ENCODE results near the gene RBM18.

The RBM18 gene

GRCh38 chr9:122256206-122256605 lies 8.4 kb downstream of the RBM18 start:
- H3K4me3 ChIP-seq (ENCODE audit: low read depth in 1 of 2, low read length in 2 of 2) = no peak overlapping the region
- peaks cover 0 to 13% of the 10 kb centered on the region in 2 donors for H3K4me1 ChIP-seq (ENCODE audit: control insufficient read depth in 1 of 2, insufficient read depth in 2 of 2, low read length in 2 of 2)
- H3K9me3 ChIP-seq (ENCODE audit: control insufficient read depth in 1 of 2, low read length in 2 of 2) = no peaks in the 10 kb centered on the region
- no peak overlapping the region for H3K27ac ChIP-seq (ENCODE audit: low read length)
- H3K27me3 ChIP-seq (ENCODE audit: low read depth, low read length) = no peaks in the 10 kb centered on the region
- peaks cover 28 to 42% of the 10 kb centered on the region in 2 donors for H3K36me3 ChIP-seq (ENCODE audit: control insufficient read depth in 1 of 2, insufficient read depth in 2 of 2, low read length in 2 of 2)

- H3K4me1 ChIP-seq (ENCODE audit: control insufficient read depth in 1 of 2, insufficient read depth in 2 of 2, low read length in 2 of 2) = peaks cover 0 to 8% of the 10 kb centered on the region in 2 donors
- no peak overlapping the region for H3K27ac ChIP-seq (ENCODE audit: low read length)
- no peaks in the 10 kb centered on the region for H3K27me3 ChIP-seq (ENCODE audit: low read depth, low read length)
- H3K9me3 ChIP-seq (ENCODE audit: control insufficient read depth in 1 of 2, low read length in 2 of 2) = no peaks in the 10 kb centered on the region
- peaks cover 23 to 34% of the 10 kb centered on the region in 2 donors for H3K36me3 ChIP-seq (ENCODE audit: control insufficient read depth in 1 of 2, insufficient read depth in 2 of 2, low read length in 2 of 2)
- no peak overlapping the region for H3K4me3 ChIP-seq (ENCODE audit: low read depth in 1 of 2, low read length in 2 of 2)
These were observed 9.9 kb downstream of the RBM18 start for GRCh38 chr9:122254761-122255160.

GRCh38 chr9:122252796-122253195 lies 11.8 kb downstream of the RBM18 start:
- no peak overlapping the region for H3K27ac ChIP-seq (ENCODE audit: low read length)
- peaks cover 21 to 24% of the 10 kb centered on the region in 2 donors for H3K36me3 ChIP-seq (ENCODE audit: control insufficient read depth in 1 of 2, insufficient read depth in 2 of 2, low read length in 2 of 2)
- H3K27me3 ChIP-seq (ENCODE audit: low read depth, low read length) = no peaks in the 10 kb centered on the region
- no peak overlapping the region for H3K4me3 ChIP-seq (ENCODE audit: low read depth in 1 of 2, low read length in 2 of 2)
- peaks cover 0 to 8% of the 10 kb centered on the region in 2 donors for H3K4me1 ChIP-seq (ENCODE audit: control insufficient read depth in 1 of 2, insufficient read depth in 2 of 2, low read length in 2 of 2)
- H3K9me3 ChIP-seq (ENCODE audit: control insufficient read depth in 1 of 2, low read length in 2 of 2) = no peaks in the 10 kb centered on the region

- peaks cover 0 to 8% of the 10 kb centered on the region in 2 donors for H3K4me1 ChIP-seq (ENCODE audit: control insufficient read depth in 1 of 2, insufficient read depth in 2 of 2, low read length in 2 of 2)
- no peak overlapping the region for H3K27ac ChIP-seq (ENCODE audit: low read length)
- peaks cover 27 to 36% of the 10 kb centered on the region in 2 donors for H3K36me3 ChIP-seq (ENCODE audit: control insufficient read depth in 1 of 2, insufficient read depth in 2 of 2, low read length in 2 of 2)
- H3K9me3 ChIP-seq (ENCODE audit: control insufficient read depth in 1 of 2, low read length in 2 of 2) = no peaks in the 10 kb centered on the region
- H3K27me3 ChIP-seq (ENCODE audit: low read depth, low read length) = no peaks in the 10 kb centered on the region
- no peak overlapping the region for H3K4me3 ChIP-seq (ENCODE audit: low read depth in 1 of 2, low read length in 2 of 2)
These were observed 13.3 kb downstream of the RBM18 start for GRCh38 chr9:122251351-122251750.

- peaks cover 44 to 55% of the 10 kb centered on the region in 2 donors for H3K36me3 ChIP-seq (ENCODE audit: control insufficient read depth in 1 of 2, insufficient read depth in 2 of 2, low read length in 2 of 2)
- peaks cover 0 to 8% of the 10 kb centered on the region in 2 donors for H3K4me1 ChIP-seq (ENCODE audit: control insufficient read depth in 1 of 2, insufficient read depth in 2 of 2, low read length in 2 of 2)
- H3K9me3 ChIP-seq (ENCODE audit: control insufficient read depth in 1 of 2, low read length in 2 of 2) = no peaks in the 10 kb centered on the region
- H3K4me3 ChIP-seq (ENCODE audit: low read depth in 1 of 2, low read length in 2 of 2) = no peak overlapping the region
- H3K27me3 ChIP-seq (ENCODE audit: low read depth, low read length) = no peaks in the 10 kb centered on the region
- no peak overlapping the region for H3K27ac ChIP-seq (ENCODE audit: low read length)
These were observed 16.2 kb downstream of the RBM18 start for GRCh38 chr9:122248448-122248865.

GRCh38 chr9:122246666-122247065 lies 18.0 kb downstream of the RBM18 start:
- H3K4me1 ChIP-seq (ENCODE audit: control insufficient read depth in 1 of 2, insufficient read depth in 2 of 2, low read length in 2 of 2) = no peaks in the 10 kb centered on the region
- H3K9me3 ChIP-seq (ENCODE audit: control insufficient read depth in 1 of 2, low read length in 2 of 2) = no peaks in the 10 kb centered on the region
- H3K27me3 ChIP-seq (ENCODE audit: low read depth, low read length) = no peaks in the 10 kb centered on the region
- H3K36me3 ChIP-seq (ENCODE audit: control insufficient read depth in 1 of 2, insufficient read depth in 2 of 2, low read length in 2 of 2) = peaks cover 53 to 64% of the 10 kb centered on the region in 2 donors
- H3K27ac ChIP-seq (ENCODE audit: low read length) = no peak overlapping the region
- H3K4me3 ChIP-seq (ENCODE audit: low read depth in 1 of 2, low read length in 2 of 2) = no peak overlapping the region

GRCh38 chr9:122244349-122244748 lies 20.3 kb downstream of the RBM18 start:
- no peak overlapping the region for H3K27ac ChIP-seq (ENCODE audit: low read length)
- peaks cover 60 to 68% of the 10 kb centered on the region in 2 donors for H3K36me3 ChIP-seq (ENCODE audit: control insufficient read depth in 1 of 2, insufficient read depth in 2 of 2, low read length in 2 of 2)
- H3K4me1 ChIP-seq (ENCODE audit: control insufficient read depth in 1 of 2, insufficient read depth in 2 of 2, low read length in 2 of 2) = no peaks in the 10 kb centered on the region

GRCh38 chr9:122239722-122240121 lies 24.9 kb downstream of the RBM18 start:
- H3K27ac ChIP-seq (ENCODE audit: low read length) = no peak overlapping the region
- no peaks in the 10 kb centered on the region for H3K4me1 ChIP-seq (ENCODE audit: control insufficient read depth in 1 of 2, insufficient read depth in 2 of 2, low read length in 2 of 2)
- H3K9me3 ChIP-seq (ENCODE audit: control insufficient read depth in 1 of 2, low read length in 2 of 2) = no peaks in the 10 kb centered on the region
- H3K4me3 ChIP-seq (ENCODE audit: low read depth in 1 of 2, low read length in 2 of 2) = no peak overlapping the region
- H3K27me3 ChIP-seq (ENCODE audit: low read depth, low read length) = no peaks in the 10 kb centered on the region
- peaks cover 39 to 46% of the 10 kb centered on the region in 2 donors for H3K36me3 ChIP-seq (ENCODE audit: control insufficient read depth in 1 of 2, insufficient read depth in 2 of 2, low read length in 2 of 2)

More at GRCh38 chr9:122244349-122244748, 20.3 kb downstream of the RBM18 start:
- H3K27me3 ChIP-seq (ENCODE audit: low read depth, low read length) = no peaks in the 10 kb centered on the region
- H3K9me3 ChIP-seq (ENCODE audit: control insufficient read depth in 1 of 2, low read length in 2 of 2) = no peaks in the 10 kb centered on the region
- no peak overlapping the region for H3K4me3 ChIP-seq (ENCODE audit: low read depth in 1 of 2, low read length in 2 of 2)

GRCh38 chr9:122236681-122237080 lies 28.0 kb downstream of the RBM18 start:
- H3K4me3 ChIP-seq (ENCODE audit: low read depth in 1 of 2, low read length in 2 of 2) = no peak overlapping the region
- no peak overlapping the region for H3K27ac ChIP-seq (ENCODE audit: low read length)
- no peaks in the 10 kb centered on the region for H3K4me1 ChIP-seq (ENCODE audit: control insufficient read depth in 1 of 2, insufficient read depth in 2 of 2, low read length in 2 of 2)
- peaks cover 18 to 20% of the 10 kb centered on the region in 2 donors for H3K36me3 ChIP-seq (ENCODE audit: control insufficient read depth in 1 of 2, insufficient read depth in 2 of 2, low read length in 2 of 2)
- H3K27me3 ChIP-seq (ENCODE audit: low read depth, low read length) = no peaks in the 10 kb centered on the region
- H3K9me3 ChIP-seq (ENCODE audit: control insufficient read depth in 1 of 2, low read length in 2 of 2) = no peaks in the 10 kb centered on the region

GRCh38 chr9:122234022-122234748 lies 30.5 kb downstream of the RBM18 start:
- peaks cover 20% of the 10 kb centered on the region for H3K27me3 ChIP-seq (ENCODE audit: low read depth, low read length)
- no peaks in the 10 kb centered on the region for H3K9me3 ChIP-seq (ENCODE audit: control insufficient read depth in 1 of 2, low read length in 2 of 2)
- peaks cover 0 to 6% of the 10 kb centered on the region in 2 donors for H3K36me3 ChIP-seq (ENCODE audit: control insufficient read depth in 1 of 2, insufficient read depth in 2 of 2, low read length in 2 of 2)
- H3K4me1 ChIP-seq (ENCODE audit: control insufficient read depth in 1 of 2, insufficient read depth in 2 of 2, low read length in 2 of 2) = no peaks in the 10 kb centered on the region
- no peak overlapping the region for H3K27ac ChIP-seq (ENCODE audit: low read length)
- H3K4me3 ChIP-seq (ENCODE audit: low read depth in 1 of 2, low read length in 2 of 2) = no peak overlapping the region

- Histone ChIP-seq H3K36me3 (ENCODE audit: control insufficient read depth in 1 of 2, insufficient read depth in 2 of 2, low read length in 2 of 2) (no peaks in the 10 kb centered on the region), H3K9me3 (ENCODE audit: control insufficient read depth in 1 of 2, low read length in 2 of 2) (no peaks in the 10 kb centered on the region), H3K4me1 (ENCODE audit: control insufficient read depth in 1 of 2, insufficient read depth in 2 of 2, low read length in 2 of 2) (peaks cover 0 to 11% of the 10 kb centered on the region in 2 donors), H3K27ac (ENCODE audit: low read length) (no peak overlapping the region), H3K27me3 (ENCODE audit: low read depth, low read length) (peaks cover 24% of the 10 kb centered on the region), H3K4me3 (ENCODE audit: low read depth in 1 of 2, low read length in 2 of 2) (no peak overlapping the region)
These were observed 31.8 kb downstream of the RBM18 start for GRCh38 chr9:122232796-122233306.

All from muscle layer of duodenum (tissue), 2 donors.